A549 treated with CORT108297 at 1 μM for 4 hours (cell line): Measurements from ENCODE around the gene ZNF276. TPM values are rescaled to one million over a fixed set of nuclear protein-coding genes. Genes with fewer than 3 reads are reported as not detected.

Experiments used
- total RNA-seq: library from RNA; stranded (reverse); fragments of 200-300 nt; extraction: Qiagen RNA extraction; gene quantifications from 5 replicates; pipeline ENCODE4 v1.2.3, GENCODE V29; 2022

Gene ZNF276
- total RNA-seq: 15.6 to 19.6 TPM (median 19.0 TPM) in 5 replicates

GRCh38 chr16:89720813-89721545 lies at the start of gene ZNF276, which contains the start of gene VPS9D1:
ZNF276 (plus strand) TSS chr16:89721537; CDS start chr16:89721641, 104 bp downstream.
VPS9D1 (minus strand) TSS chr16:89720898; CDS start chr16:89720861, 37 bp downstream.

GRCh38 chr16:89686520-89687091 lies 34.7 kb upstream of the ZNF276 start, which contains the start of gene CDK10:
CDK10 (plus strand) TSS chr16:89686689; CDS start chr16:89686711, 22 bp downstream.

GRCh38 chr16:89701425-89702406 lies 19.6 kb upstream of the ZNF276 start, which contains the start of gene SPATA2L:
SPATA2L (minus strand) TSS chr16:89701705; CDS start chr16:89701232, 473 bp downstream.

Other genes starting within 250 kb of the ZNF276 start
- 76.2 to 100 TPM (median 98.7 TPM) in 5 replicates for gene ANKRD11, start 231.0 kb upstream of the ZNF276 start, total RNA-seq
- gene SPG7, start 213.1 kb upstream of the ZNF276 start, total RNA-seq: 85.8 to 96.5 TPM (median 94.3 TPM) in 5 replicates
- 3,219 to 4,374 TPM (median 4,292 TPM) in 5 replicates for gene RPL13, start 160.9 kb upstream of the ZNF276 start, total RNA-seq
- gene CPNE7, start 145.8 kb upstream of the ZNF276 start, total RNA-seq: 48.7 to 75.7 TPM (median 70.3 TPM) in 5 replicates
- 0.78 to 1.2 TPM (median 0.83 TPM) in 5 replicates for gene DPEP1, start 107.9 kb upstream of the ZNF276 start, total RNA-seq
- 96.9 to 102 TPM (median 97.9 TPM) in 5 replicates for gene CHMP1A, start 63.8 kb upstream of the ZNF276 start, total RNA-seq
- 13.7 to 16.9 TPM (median 16.9 TPM) in 5 replicates for gene SPATA33, start 63.7 kb upstream of the ZNF276 start, total RNA-seq
- gene CDK10, start 34.8 kb upstream of the ZNF276 start, total RNA-seq: 33.1 to 62.2 TPM (median 50.3 TPM) in 5 replicates
- gene SPATA2L, start 19.8 kb upstream of the ZNF276 start, total RNA-seq: 9.1 to 13.6 TPM (median 12.2 TPM) in 5 replicates
- gene VPS9D1, start 639 bp upstream of the ZNF276 start, total RNA-seq: 3.0 to 6.0 TPM (median 4.8 TPM) in 5 replicates
- gene FANCA, start 95.1 kb downstream of the ZNF276 start, total RNA-seq: 26.0 to 42.0 TPM (median 33.3 TPM) in 5 replicates
- gene SPIRE2, start 106.9 kb downstream of the ZNF276 start, total RNA-seq: 5.9 to 8.8 TPM (median 8.1 TPM) in 5 replicates
- gene TCF25, start 152.1 kb downstream of the ZNF276 start, total RNA-seq: 67.2 to 86.3 TPM (median 80.9 TPM) in 5 replicates
- 5.2 to 8.1 TPM (median 7.6 TPM) in 5 replicates for gene MC1R, start 197.3 kb downstream of the ZNF276 start, total RNA-seq
- gene TUBB3, start 201.8 kb downstream of the ZNF276 start, total RNA-seq: 188 to 260 TPM (median 243 TPM) in 5 replicates
- gene DEF8, start 227.2 kb downstream of the ZNF276 start, total RNA-seq: 92.8 to 117 TPM (median 115 TPM) in 5 replicates